ENCODE results near the gene ZNF784. TPM values are rescaled to one million over a fixed set of nuclear protein-coding genes. Genes with fewer than 3 reads are reported as not detected.

ZNF784 gene
- total RNA-seq, 2 donors from 2014 or later = 7.2 to 10.7 TPM

- no peak overlapping the region for H3K9ac ChIP-seq (ENCODE audit: extremely low read depth, low read length, poor library complexity, severe bottlenecking)
- H3K36me3 ChIP-seq (ENCODE audit: control insufficient read depth, insufficient read depth, low read length) = peaks cover 20% of the 10 kb centered on the region
- no peak overlapping the region for H3K27ac ChIP-seq (ENCODE audit: low read depth, low read length)
- Mint-ChIP-seq H3K4me3 (no peak overlapping the region), H3K36me3 (ENCODE audit: low read depth) (peaks cover 35% of the 10 kb centered on the region), H3K4me1 (no peaks in the 10 kb centered on the region), H3K27me3 (ENCODE audit: insufficient read depth) (no peaks in the 10 kb centered on the region), H3K27ac (no peak overlapping the region), H3K9me3 (no peaks in the 10 kb centered on the region)
- no peaks in the 10 kb centered on the region for H3K4me1 ChIP-seq (ENCODE audit: control insufficient read depth, insufficient read depth, low read length)
- TF ChIP-seq CTCF (conservative IDR thresholded peaks at IDR 0.05) = no peak
- 97 to 98% methylated on average over 30 to 38 of the region's 38 CpGs for WGBS, 2 experiments (ENCODE audit: insufficient coverage in 1 of 2, insufficient read length in 1 of 2)
- no peaks in the 10 kb centered on the region for H3K27me3 ChIP-seq (ENCODE audit: control insufficient read depth, insufficient read depth, low read length, poor library complexity, severe bottlenecking)
- H3K9me3 ChIP-seq (ENCODE audit: control insufficient read depth, low read length) = no peaks in the 10 kb centered on the region
- no peak overlapping the region for H3K4me3 ChIP-seq (ENCODE audit: low read length)
- no peak for DNase-seq
Measured at GRCh38 chr19:55616395-55616875, 7.9 kb downstream of the ZNF784 start.

- no peak overlapping the region for H3K9ac ChIP-seq (ENCODE audit: extremely low read depth, low read length, poor library complexity, severe bottlenecking)
- peaks cover 34% of the 10 kb centered on the region for H3K36me3 Mint-ChIP-seq (ENCODE audit: low read depth)
- no peak overlapping the region for H3K4me3 Mint-ChIP-seq
- no peak overlapping the region for H3K4me3 ChIP-seq (ENCODE audit: low read length)
- no peaks in the 10 kb centered on the region for H3K4me1 Mint-ChIP-seq
- DNase-seq = no peak
- no peaks in the 10 kb centered on the region for H3K9me3 ChIP-seq (ENCODE audit: control insufficient read depth, low read length)
- H3K4me1 ChIP-seq (ENCODE audit: control insufficient read depth, insufficient read depth, low read length) = no peaks in the 10 kb centered on the region
- peaks cover 13% of the 10 kb centered on the region for H3K36me3 ChIP-seq (ENCODE audit: control insufficient read depth, insufficient read depth, low read length)
- no peak for TF ChIP-seq CTCF (conservative IDR thresholded peaks at IDR 0.05)
- no peaks in the 10 kb centered on the region for H3K27me3 ChIP-seq (ENCODE audit: control insufficient read depth, insufficient read depth, low read length, poor library complexity, severe bottlenecking)
- WGBS, 2 experiments (ENCODE audit: insufficient coverage in 1 of 2, insufficient read length in 1 of 2) = 96 to 97% methylated on average over 66 to 88 of the region's 88 CpGs
- no peak overlapping the region for H3K27ac ChIP-seq (ENCODE audit: low read depth, low read length)
- H3K9me3 Mint-ChIP-seq = no peaks in the 10 kb centered on the region
- no peak overlapping the region for H3K27ac Mint-ChIP-seq
- no peaks in the 10 kb centered on the region for H3K27me3 Mint-ChIP-seq (ENCODE audit: insufficient read depth)
Measured at GRCh38 chr19:55615543-55616394, 8.6 kb downstream of the ZNF784 start.

- no peaks in the 10 kb centered on the region for H3K27me3 ChIP-seq (ENCODE audit: control insufficient read depth, insufficient read depth, low read length, poor library complexity, severe bottlenecking)
- no peaks in the 10 kb centered on the region for H3K27me3 Mint-ChIP-seq (ENCODE audit: insufficient read depth)
- WGBS, 2 experiments (ENCODE audit: insufficient coverage in 1 of 2, insufficient read length in 1 of 2) = 97 to 98% methylated on average over 58 to 91 of the region's 98 CpGs
Measured at GRCh38 chr19:55614711-55615542, 9.4 kb downstream of the ZNF784 start.

More at GRCh38 chr19:55614711-55615542, 9.4 kb downstream of the ZNF784 start:
- no peak overlapping the region for H3K4me3 Mint-ChIP-seq
- H3K9me3 Mint-ChIP-seq = no peaks in the 10 kb centered on the region
- TF ChIP-seq CTCF (conservative IDR thresholded peaks at IDR 0.05) = no peak
- no peak overlapping the region for H3K9ac ChIP-seq (ENCODE audit: extremely low read depth, low read length, poor library complexity, severe bottlenecking)
- H3K4me3 ChIP-seq (ENCODE audit: low read length) = no peak overlapping the region
- H3K27ac ChIP-seq (ENCODE audit: low read depth, low read length) = no peak overlapping the region
- H3K4me1 Mint-ChIP-seq = no peaks in the 10 kb centered on the region
- no peak for DNase-seq
- H3K4me1 ChIP-seq (ENCODE audit: control insufficient read depth, insufficient read depth, low read length) = no peaks in the 10 kb centered on the region
- peaks cover 33% of the 10 kb centered on the region for H3K36me3 Mint-ChIP-seq (ENCODE audit: low read depth)
- H3K36me3 ChIP-seq (ENCODE audit: control insufficient read depth, insufficient read depth, low read length) = peaks cover 10% of the 10 kb centered on the region
- no peaks in the 10 kb centered on the region for H3K9me3 ChIP-seq (ENCODE audit: control insufficient read depth, low read length)
- no peak overlapping the region for H3K27ac Mint-ChIP-seq

Measured in endodermal cell (in vitro differentiated cells).